PC-9 (cell line): ENCODE results near the gene EBPL. TPM values are rescaled to one million over a fixed set of nuclear protein-coding genes. Genes with fewer than 3 reads are reported as not detected.

Experiments
- BruUV-seq: library from RNA; stranded (reverse); fragments of 400-500 nt; replicated peaks from 2 replicates; lab custom pipeline; 2021; lab: Mats Ljungman, UMichigan
- CTCF ChIA-PET: fragments of 300-600 bp; sonication (Branson Sonifier 250); formaldehyde crosslinking; loops from one replicate; lab custom pipeline; 2022; ENCODE audit warnings: antibody characterized with exemption; lab: Charles Lee
- POLR2A ChIA-PET: fragments of 300-600 bp; sonication (Branson Sonifier 250); formaldehyde crosslinking; loops from one replicate; lab custom pipeline; 2022; ENCODE audit warnings: antibody characterized with exemption; ENCODE audit not compliant: unreplicated experiment; lab: Charles Lee
- DNase-seq, 2 experiments: peaks; one replicate each; pipeline versions ENCODE4 v3.0.0 to v3.0.0-alpha.2; 2015 to 2022; ENCODE audit warnings: mixed read lengths in 1 of 2
- H2AFZ ChIP-seq: fragments of 200-600 bp; sonication (generic); 2 replicates; pipeline ENCODE4 v1.8.1; 2017; ENCODE audit warnings: antibody characterized with exemption
- H3F3A ChIP-seq: fragments of 200-600 bp; sonication (generic); 2 replicates; pipeline ENCODE4 v1.8.1; 2017; ENCODE audit warnings: antibody characterized with exemption, mild to moderate bottlenecking, low read depth; ENCODE audit not compliant: insufficient read depth
- H3K27ac ChIP-seq: fragments of 200-600 bp; sonication (generic); 2 replicates; pipeline ENCODE4 v1.6.1; 2016; ENCODE audit warnings: mixed run types
- H3K27me3 ChIP-seq: fragments of 200-600 bp; sonication (generic); 2 replicates; pipeline ENCODE4 v1.6.1; 2016; ENCODE audit warnings: low read depth, mixed run types; ENCODE audit not compliant: insufficient read depth
- H3K36me3 ChIP-seq: fragments of 200-600 bp; sonication (generic); 2 replicates; pipeline ENCODE4 v1.6.1; 2016; ENCODE audit warnings: low read depth, mixed run types
- H3K4me1 ChIP-seq: fragments of 200-600 bp; sonication (generic); replicated peaks from 2 replicates; pipeline ENCODE4 v1.6.1; 2016; ENCODE audit warnings: mixed run types; ENCODE audit not compliant: insufficient read depth
- H3K4me2 ChIP-seq: fragments of 200-600 bp; sonication (generic); 2 replicates; pipeline ENCODE4 v1.6.1; 2017; ENCODE audit warnings: mixed run types
- H3K4me3 ChIP-seq: fragments of 200-600 bp; sonication (generic); 2 replicates; pipeline ENCODE4 v1.6.1; 2016; ENCODE audit warnings: mixed run types
- H3K79me2 ChIP-seq: fragments of 200-600 bp; sonication (generic); 2 replicates; pipeline ENCODE4 v1.6.1; 2017; ENCODE audit warnings: low read depth, mixed run types
- H3K9me2 ChIP-seq: fragments of 200-600 bp; sonication (generic); 2 replicates; pipeline ENCODE4 v1.8.1; 2017; ENCODE audit warnings: mild to moderate bottlenecking; ENCODE audit not compliant: insufficient read depth
- H3K9me3 ChIP-seq: fragments of 200-600 bp; sonication (generic); 2 replicates; pipeline ENCODE4 v1.8.1; 2016; ENCODE audit warnings: low read depth; ENCODE audit not compliant: insufficient read depth
- H4K20me1 ChIP-seq: fragments of 200-600 bp; sonication (generic); 2 replicates; pipeline ENCODE4 v1.8.1; 2017; ENCODE audit not compliant: insufficient read depth
- CTCF ChIP-seq: fragments of 200-600 bp; sonication (generic); conservative IDR thresholded peaks from 2 replicates; pipeline ENCODE4 v1.6.1; 2017; ENCODE audit warnings: mixed run types, antibody characterized with exemption, mild to moderate bottlenecking, moderate library complexity
- EZH2 ChIP-seq: fragments of 200-600 bp; sonication (generic); IDR thresholded peaks from 2 replicates; pipeline ENCODE4 v1.8.0; 2017; ENCODE audit warnings: antibody characterized with exemption, low read depth
- intact Hi-C: fragments of 100-400 bp; cut with micrococcal nuclease; formaldehyde crosslinking; loops from one replicate; pipeline ENCODE4 v1.10.0; 2022; ENCODE audit not compliant: unreplicated experiment
- total RNA-seq: library from RNA; stranded (reverse); gene quantifications from 2 replicates; pipeline ENCODE4 v1.2.3, GENCODE V29; 2021

The EBPL gene
- total RNA-seq, 1 experiment from 2014 or later: 77.0 TPM

- POLR2A ChIA-PET: no interaction called here
These were observed 59.1 kb downstream of the EBPL start for GRCh38 chr13:49632156-49632555.

GRCh38 chr13:49630580-49630979 lies 60.7 kb downstream of the EBPL start:
- H3F3A ChIP-seq: no peaks in the 10 kb centered on the region
- H2AFZ ChIP-seq: no peak overlapping the region
- no peaks in the 10 kb centered on the region for H3K36me3 ChIP-seq
- H3K27me3 ChIP-seq: no peaks in the 10 kb centered on the region
- intact Hi-C loops: no loop called here
- H3K27ac ChIP-seq: no peak overlapping the region
- CTCF ChIA-PET: no interaction called here
- no peaks in the 10 kb centered on the region for H3K9me3 ChIP-seq
- H3K4me2 ChIP-seq: no peak overlapping the region
- H3K9me2 ChIP-seq: no peaks in the 10 kb centered on the region
- no peak for DNase-seq
- H3K79me2 ChIP-seq: no peaks in the 10 kb centered on the region
- peaks cover 14% of the 10 kb centered on the region for H3K4me1 ChIP-seq
- H3K4me3 ChIP-seq: no peak overlapping the region
- POLR2A ChIA-PET: no interaction called here
- no peaks in the 10 kb centered on the region for H4K20me1 ChIP-seq
- BruUV-seq: no TSS peak
- TF ChIP-seq EZH2 (no peak), CTCF (no peak)

More at GRCh38 chr13:49632156-49632555, 59.1 kb downstream of the EBPL start:
- peaks cover 9% of the 10 kb centered on the region; the same call in 1 of the 2 replicates for H3K4me1 ChIP-seq
- intact Hi-C loops: no loop called here
- no peak overlapping the region for H3K4me3 ChIP-seq
- no peak for TF ChIP-seq EZH2
- no peak overlapping the region for H3K27ac ChIP-seq
- BruUV-seq: no TSS peak
- H3K9me2 ChIP-seq: no peaks in the 10 kb centered on the region
- H3K36me3 ChIP-seq: no peaks in the 10 kb centered on the region
- no peaks in the 10 kb centered on the region for H3K79me2 ChIP-seq
- H4K20me1 ChIP-seq: no peaks in the 10 kb centered on the region
- no peaks in the 10 kb centered on the region for H3K9me3 ChIP-seq
- H2AFZ ChIP-seq: no peak overlapping the region
- H3K4me2 ChIP-seq: no peak overlapping the region
- DNase-seq: no peak
- no peaks in the 10 kb centered on the region for H3F3A ChIP-seq
- H3K27me3 ChIP-seq: no peaks in the 10 kb centered on the region
- CTCF ChIA-PET: no interaction called here

GRCh38 chr13:49629947-49630346 lies 61.3 kb downstream of the EBPL start:
- H3K4me1 ChIP-seq: peaks cover 20% of the 10 kb centered on the region
- H4K20me1 ChIP-seq: no peaks in the 10 kb centered on the region
- ChIA-PET CTCF (no interaction called here), POLR2A (no interaction called here)
- H3K27me3 ChIP-seq: no peaks in the 10 kb centered on the region
- H3K9me3 ChIP-seq: no peaks in the 10 kb centered on the region
- DNase-seq: no peak
- no peaks in the 10 kb centered on the region for H3F3A ChIP-seq
- H3K9me2 ChIP-seq: no peaks in the 10 kb centered on the region
- no peaks in the 10 kb centered on the region for H3K79me2 ChIP-seq
- TF ChIP-seq EZH2 (no peak), CTCF (no peak)
- intact Hi-C loops: no loop called here
- BruUV-seq: no TSS peak
- no peaks in the 10 kb centered on the region for H3K36me3 ChIP-seq
- no peak overlapping the region for H3K27ac ChIP-seq
- H3K4me2 ChIP-seq: no peak overlapping the region
- H2AFZ ChIP-seq: no peak overlapping the region
- no peak overlapping the region for H3K4me3 ChIP-seq
